NCI-H2107 (cell line): Measurements from ENCODE around the gene NR2F2.

Source experiments
- DNase-seq: peaks from one replicate; lab custom pipeline; 2025; lab: John Stamatoyannopoulos, UW

The NR2F2 gene

GRCh38 chr15:96332637-96333121 is 2.2 kb downstream of the NR2F2 start:
- DNase-seq = no peak

- no peak for DNase-seq
Measured at GRCh38 chr15:96333131-96334016, 2.9 kb downstream of the NR2F2 start.

- no peak for DNase-seq
Measured at GRCh38 chr15:96334017-96334704, 3.7 kb downstream of the NR2F2 start.

- no peak for DNase-seq
Measured at GRCh38 chr15:96334705-96335410, 4.4 kb downstream of the NR2F2 start.

- DNase-seq = no peak
Measured at GRCh38 chr15:96335411-96336024, 5.0 kb downstream of the NR2F2 start.

GRCh38 chr15:96336108-96336595 is 5.7 kb downstream of the NR2F2 start:
- DNase-seq = no peak

- DNase-seq = no peak
Measured at GRCh38 chr15:96336596-96337364, 6.3 kb downstream of the NR2F2 start.

GRCh38 chr15:96337365-96338023 is 7.0 kb downstream of the NR2F2 start:
- no peak for DNase-seq

GRCh38 chr15:96338074-96338765 is 7.7 kb downstream of the NR2F2 start:
- DNase-seq = no peak

- no peak for DNase-seq
Measured at GRCh38 chr15:96338766-96339618, 8.5 kb downstream of the NR2F2 start.

- DNase-seq = no peak
Measured at GRCh38 chr15:96339619-96340347, 9.3 kb downstream of the NR2F2 start.

GRCh38 chr15:96340348-96340597 is 9.8 kb downstream of the NR2F2 start:
- DNase-seq = no peak

GRCh38 chr15:96340598-96341512 is 10.4 kb downstream of the NR2F2 start:
- no peak for DNase-seq

GRCh38 chr15:96341513-96342405 is 11.3 kb downstream of the NR2F2 start:
- no peak for DNase-seq

GRCh38 chr15:96342406-96343112 is 12.1 kb downstream of the NR2F2 start:
- DNase-seq = no peak
